Activated T-helper 2 cell treated with anti-CD3 and anti-CD28 coated beads, Interferon-gamma antibody, Interleukin-2, Interleukin-4, amounts not matched to agents 10 μg/mL and 5 μg/mL and 100 μg/mL, durations not matched to agents 14 hours and 24 hours and 36 hours (primary cell): ENCODE measurements around the gene MTHFD2. TPM values are rescaled to one million over a fixed set of nuclear protein-coding genes. Genes with fewer than 3 reads are reported as not detected.
"Not testable (repeated sequence)": the region's sequence is repeated elsewhere in the genome, so short reads cannot be mapped to it uniquely, and the experiment has no call there.

Experiments used
- DNase-seq: peaks from one replicate; pipeline ENCODE4 v3.0.0; 2021; ENCODE audit warnings: low spot score
- H3K27ac Mint-ChIP-seq: one replicate; pipeline ENCODE4 v1.8.0; 2021; ENCODE audit warnings: mixed read lengths
- H3K27me3 Mint-ChIP-seq: one replicate; pipeline ENCODE4 v1.8.0; 2021; ENCODE audit warnings: low read depth, mixed read lengths
- H3K36me3 Mint-ChIP-seq: one replicate; pipeline ENCODE4 v1.8.0; 2021; ENCODE audit warnings: low read depth, mixed read lengths
- H3K4me1 Mint-ChIP-seq: one replicate; pipeline ENCODE4 v1.8.0; 2021; ENCODE audit warnings: low read depth, mixed read lengths
- H3K4me3 Mint-ChIP-seq: one replicate; pipeline ENCODE4 v1.8.0; 2021; ENCODE audit warnings: low read depth, mild to moderate bottlenecking, moderate library complexity, mixed read lengths
- H3K9me3 Mint-ChIP-seq: one replicate; pipeline ENCODE4 v1.8.0; 2021; ENCODE audit warnings: mixed read lengths
- intact Hi-C: fragments of 100-400 bp; cut with micrococcal nuclease; formaldehyde crosslinking; loops from one replicate; pipeline ENCODE4 v1.15.1; 2023
- total RNA-seq: library from RNA; stranded (reverse); gene quantifications from 2 replicates; pipeline ENCODE4 v1.2.3, GENCODE V29; 2022

MTHFD2 gene
- total RNA-seq, 1 donor from 2014 or later = 371 TPM

- H3K9me3 Mint-ChIP-seq = no peaks in the 10 kb centered on the region
- no peaks in the 10 kb centered on the region for H3K27me3 Mint-ChIP-seq
- peaks cover 48% of the 10 kb centered on the region for H3K36me3 Mint-ChIP-seq
- no peak for DNase-seq
- H3K27ac Mint-ChIP-seq = no peak overlapping the region
- intact Hi-C loops = no loop called here
- H3K4me1 Mint-ChIP-seq = peaks cover 7% of the 10 kb centered on the region
- H3K4me3 Mint-ChIP-seq = no peak overlapping the region
These were observed 23.3 kb downstream of the MTHFD2 start for GRCh38 chr2:74221604-74222299.

DNA sequence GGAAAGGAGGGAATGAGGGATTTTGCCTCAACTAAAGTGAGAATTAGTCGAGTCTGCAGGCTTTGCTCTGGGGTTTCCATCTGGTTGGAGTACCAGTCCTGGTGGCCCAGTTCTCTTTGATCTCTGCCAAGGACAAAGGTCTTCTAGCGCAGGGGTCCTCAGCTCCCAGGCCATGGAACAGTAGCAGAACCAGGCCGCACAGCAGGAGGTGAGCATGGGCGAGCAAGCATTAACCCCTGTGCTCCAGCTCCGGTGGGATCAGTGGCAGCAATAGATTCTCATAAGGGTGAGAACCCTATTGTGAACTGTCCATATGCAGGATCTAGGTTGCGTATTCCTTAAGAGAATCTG is 23.9 kb downstream of the MTHFD2 start:
- peaks cover 43% of the 10 kb centered on the region for H3K36me3 Mint-ChIP-seq

DNA sequence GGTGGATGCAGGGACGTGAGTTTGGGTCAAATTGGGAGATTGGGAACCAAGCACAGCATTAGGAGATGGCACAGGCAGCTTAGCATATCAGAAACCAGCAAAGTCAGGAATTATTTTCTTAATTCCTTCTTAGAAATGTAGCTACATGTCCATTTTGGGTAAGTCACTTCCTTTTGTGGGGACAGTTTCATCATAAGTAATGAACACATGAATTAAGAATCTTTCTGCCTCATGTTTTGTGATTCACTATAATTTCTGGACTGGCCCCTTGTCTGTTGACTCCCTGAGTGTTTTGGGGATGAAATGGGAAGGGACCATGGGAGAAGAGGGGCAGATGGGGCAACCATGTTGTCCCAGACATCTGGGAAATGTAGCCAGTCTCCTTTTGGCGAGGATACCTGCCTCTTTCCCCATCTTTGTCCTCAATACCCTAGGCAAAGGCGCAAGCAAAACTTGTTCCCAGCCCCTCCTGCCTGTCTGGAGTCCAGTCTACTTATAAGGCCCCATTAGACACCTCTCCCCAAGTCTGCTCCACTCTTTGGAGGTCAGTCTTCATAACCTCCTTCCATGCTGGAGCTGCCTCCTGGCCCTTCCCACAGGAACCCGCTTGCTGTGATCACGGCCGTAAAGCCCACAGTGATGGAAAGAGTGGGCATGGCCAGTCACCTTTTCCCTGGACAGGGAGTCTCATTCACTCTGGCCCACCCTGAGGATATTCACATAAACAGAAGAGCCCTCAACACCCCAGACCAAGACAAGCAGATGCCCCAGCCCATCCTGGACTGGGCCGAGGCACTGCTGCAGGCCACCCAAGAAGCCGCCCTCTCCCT is 25.7 kb downstream of the MTHFD2 start:
- Mint-ChIP-seq H3K27me3 (no peaks in the 10 kb centered on the region), H3K9me3 (no peaks in the 10 kb centered on the region), H3K36me3 (peaks cover 27% of the 10 kb centered on the region), H3K4me1 (peaks cover 3% of the 10 kb centered on the region), H3K4me3 (no peak overlapping the region), H3K27ac (peak overlapping the region; percentile 56)
- intact Hi-C loops = no loop called here
- no peak for DNase-seq

More for the DNA sequence above, 23.9 kb downstream of the MTHFD2 start:
- H3K4me3 Mint-ChIP-seq = no peak overlapping the region
- no peaks in the 10 kb centered on the region for H3K27me3 Mint-ChIP-seq
- intact Hi-C loops = no loop called here
- H3K4me1 Mint-ChIP-seq = peaks cover 7% of the 10 kb centered on the region
- no peaks in the 10 kb centered on the region for H3K9me3 Mint-ChIP-seq
- DNase-seq = no peak
- H3K27ac Mint-ChIP-seq = no peak overlapping the region

DNA sequence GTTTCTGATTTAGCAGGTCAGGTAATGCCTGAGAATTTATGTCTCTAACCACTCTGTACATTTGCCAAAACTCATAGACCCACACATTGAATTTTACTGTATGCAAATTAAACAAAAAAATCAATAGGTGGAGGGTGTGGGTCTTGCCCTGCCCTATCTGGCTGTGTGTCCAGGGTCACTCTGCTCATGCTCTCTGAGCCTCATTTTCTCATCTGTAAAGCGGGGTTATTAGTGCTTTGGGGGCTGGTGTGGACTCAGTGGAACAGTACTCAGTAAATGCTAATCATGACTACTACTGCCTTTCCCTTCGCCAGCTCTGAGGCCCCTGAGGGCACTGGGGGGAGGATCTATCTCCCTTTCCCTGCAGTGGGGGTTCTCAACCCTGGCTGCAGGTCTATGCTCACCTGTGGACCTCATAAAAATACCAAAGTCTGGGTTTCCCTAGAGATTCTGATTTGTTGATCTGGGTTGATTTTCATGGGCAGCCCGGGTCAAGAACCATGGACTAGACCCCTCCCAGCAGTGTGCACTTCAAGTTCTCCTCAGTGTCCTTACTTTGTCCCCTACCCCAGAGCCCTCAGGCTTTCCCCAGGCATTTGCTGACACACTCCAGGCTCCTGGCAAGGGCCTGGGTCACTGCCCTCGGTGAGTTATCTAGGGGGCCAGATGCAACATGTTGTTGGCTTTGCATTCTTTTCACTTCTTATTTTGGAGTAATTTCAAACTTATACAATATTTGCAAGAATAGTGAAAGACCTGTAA is 27.5 kb downstream of the MTHFD2 start:
- intact Hi-C loops = no loop called here
- H3K36me3 Mint-ChIP-seq = peaks cover 16% of the 10 kb centered on the region
- DNase-seq = no peak
- H3K9me3 Mint-ChIP-seq = no peaks in the 10 kb centered on the region
- H3K27me3 Mint-ChIP-seq = no peaks in the 10 kb centered on the region
- no peak overlapping the region for H3K4me3 Mint-ChIP-seq
- peak overlapping the region; percentile 45 for H3K27ac Mint-ChIP-seq
- peaks cover 3% of the 10 kb centered on the region for H3K4me1 Mint-ChIP-seq

DNA sequence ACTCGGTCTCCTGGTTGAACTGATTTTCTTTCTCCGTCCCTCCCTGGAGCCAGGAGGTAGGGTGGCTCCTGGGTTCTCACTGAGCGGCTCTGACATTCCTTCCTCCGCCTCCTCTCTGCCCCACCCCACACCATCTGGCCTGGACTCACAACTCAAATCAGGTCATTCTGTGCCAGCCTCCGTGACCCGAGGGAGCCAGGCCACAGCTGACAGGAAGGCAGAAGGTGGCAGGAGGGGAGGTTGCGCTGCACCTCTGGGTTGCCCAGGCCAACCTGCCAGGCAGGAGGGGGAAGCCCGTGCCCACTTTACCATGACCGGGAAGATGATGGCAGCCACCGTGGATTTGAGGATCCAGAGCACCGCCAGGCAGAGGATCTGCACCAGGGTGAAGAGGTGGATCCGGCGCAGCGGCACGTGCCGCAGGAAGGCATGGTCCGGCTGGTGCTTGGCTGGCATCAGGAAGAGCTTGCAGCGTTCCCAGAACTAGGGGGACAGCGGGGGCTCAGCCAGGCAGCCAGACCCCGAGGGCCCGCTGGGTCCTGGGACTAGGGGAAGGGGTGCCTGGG is 28.3 kb downstream of the MTHFD2 start:
- peaks cover 3% of the 10 kb centered on the region for H3K4me1 Mint-ChIP-seq
- H3K9me3 Mint-ChIP-seq = no peaks in the 10 kb centered on the region
- no peak for DNase-seq
- H3K36me3 Mint-ChIP-seq = peaks cover 9% of the 10 kb centered on the region
- H3K4me3 Mint-ChIP-seq = no peak overlapping the region
- H3K27ac Mint-ChIP-seq = no peak overlapping the region
- H3K27me3 Mint-ChIP-seq = no peaks in the 10 kb centered on the region
- intact Hi-C loops = no loop called here

DNA sequence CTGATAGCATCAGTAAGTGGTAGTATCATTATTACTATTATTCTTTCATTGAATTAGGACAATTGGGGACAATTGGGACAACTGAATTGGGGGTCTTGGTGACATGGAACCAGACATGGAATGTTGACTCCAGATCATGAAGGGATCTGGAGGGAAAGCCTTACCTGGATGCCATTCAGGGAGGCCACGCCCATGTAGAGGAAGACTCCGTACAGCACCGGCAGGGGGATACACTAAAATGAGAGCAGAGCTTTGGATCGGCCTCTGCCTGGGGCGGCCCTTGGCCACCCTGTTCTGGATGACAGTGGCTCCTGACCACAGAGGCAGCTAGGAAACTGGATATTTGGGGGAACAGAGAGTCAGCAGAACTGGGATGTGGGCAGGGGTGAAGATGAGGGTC is 29.2 kb downstream of the MTHFD2 start:
- Mint-ChIP-seq H3K9me3 (no peaks in the 10 kb centered on the region), H3K27ac (no peak overlapping the region), H3K4me1 (peaks cover 1% of the 10 kb centered on the region), H3K27me3 (no peaks in the 10 kb centered on the region), H3K4me3 (no peak overlapping the region), H3K36me3 (peaks cover 5% of the 10 kb centered on the region)
- intact Hi-C loops = no loop called here
- DNase-seq = no peak

GRCh38 chr2:74228772-74229171 is 30.4 kb downstream of the MTHFD2 start:
- peaks cover 3% of the 10 kb centered on the region for H3K36me3 Mint-ChIP-seq
- no peaks in the 10 kb centered on the region for H3K9me3 Mint-ChIP-seq
- no peaks in the 10 kb centered on the region for H3K4me1 Mint-ChIP-seq
- intact Hi-C loops = no loop called here
- no peak overlapping the region for H3K4me3 Mint-ChIP-seq
- H3K27me3 Mint-ChIP-seq = no peaks in the 10 kb centered on the region
- DNase-seq = no peak
- H3K27ac Mint-ChIP-seq = no peak overlapping the region

DNA sequence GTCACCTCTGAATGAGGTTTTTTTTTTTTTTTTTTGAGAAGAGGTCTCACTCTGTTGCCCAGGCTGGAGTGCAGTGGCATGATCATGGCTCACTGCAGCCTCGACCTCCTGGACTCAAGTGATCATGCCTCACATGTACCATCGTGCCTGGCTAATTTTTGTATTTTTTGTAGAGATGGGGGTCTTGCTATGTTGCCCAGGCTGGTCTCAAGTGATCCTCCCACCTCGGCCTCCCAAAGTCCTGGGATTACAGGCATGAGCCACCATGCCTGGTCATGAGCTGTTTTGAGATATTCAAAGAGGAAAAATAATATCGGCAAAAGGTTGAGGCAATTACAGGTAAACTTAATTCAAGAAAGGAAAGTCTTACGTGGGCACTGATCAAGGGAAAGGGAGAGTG is 31.4 kb downstream of the MTHFD2 start:
- H3K27me3 Mint-ChIP-seq, DNase-seq, H3K4me1 Mint-ChIP-seq, intact Hi-C loops, H3K27ac Mint-ChIP-seq, H3K4me3 Mint-ChIP-seq, H3K9me3 Mint-ChIP-seq, H3K36me3 Mint-ChIP-seq: not testable (repeated sequence)

DNA sequence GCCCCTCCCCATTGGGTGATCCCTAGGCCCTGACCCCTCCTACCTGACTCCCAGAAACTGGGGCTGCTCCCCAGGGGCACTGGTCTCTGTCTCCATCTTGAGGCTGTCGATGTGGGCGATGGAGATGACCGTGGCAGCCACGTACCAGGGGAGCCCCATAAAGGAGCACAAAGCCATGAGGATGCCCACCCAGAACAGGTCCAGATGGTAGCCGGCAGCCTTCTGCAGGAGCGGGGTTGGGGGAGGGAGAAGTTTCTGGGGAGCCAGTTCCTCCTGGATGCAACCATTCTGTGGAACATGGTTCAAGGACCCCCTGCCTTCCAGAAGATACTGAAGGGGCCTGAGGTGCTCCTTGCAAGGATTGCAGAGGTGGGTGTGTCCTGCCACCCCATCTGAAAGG is 34.0 kb downstream of the MTHFD2 start:
- Mint-ChIP-seq H3K4me3 (no peak overlapping the region), H3K27ac (no peak overlapping the region), H3K27me3 (no peaks in the 10 kb centered on the region), H3K4me1 (peaks cover 5% of the 10 kb centered on the region), H3K9me3 (no peaks in the 10 kb centered on the region), H3K36me3 (no peaks in the 10 kb centered on the region)
- intact Hi-C loops = no loop called here
- DNase-seq = no peak

GRCh38 chr2:74233648-74234047 is 35.2 kb downstream of the MTHFD2 start:
- Mint-ChIP-seq H3K4me1 (peaks cover 5% of the 10 kb centered on the region), H3K27ac (no peak overlapping the region), H3K36me3 (no peaks in the 10 kb centered on the region), H3K27me3 (peaks cover 2% of the 10 kb centered on the region), H3K9me3 (no peaks in the 10 kb centered on the region), H3K4me3 (no peak overlapping the region)
- intact Hi-C loops = no loop called here
- no peak for DNase-seq

DNA sequence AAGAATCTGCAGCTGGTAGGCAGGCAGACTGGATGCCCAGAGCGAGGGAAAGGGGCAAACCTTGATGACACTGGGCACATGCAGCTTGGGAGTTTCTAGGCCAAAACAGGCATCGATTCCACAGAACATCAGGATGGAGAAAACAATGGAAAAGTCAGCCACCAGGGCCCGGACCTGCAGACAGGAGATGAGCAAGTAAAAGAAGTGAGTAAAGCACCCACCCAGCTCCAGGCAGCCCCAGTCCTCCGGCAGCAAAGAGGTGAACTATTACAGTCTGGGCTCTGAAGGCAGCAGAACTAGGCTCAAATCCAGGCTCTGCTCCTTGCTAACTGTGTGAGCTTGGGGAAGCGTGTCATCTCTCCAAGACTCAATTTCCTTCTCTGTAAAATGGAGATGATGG is 36.6 kb downstream of the MTHFD2 start:
- intact Hi-C loops = no loop called here
- Mint-ChIP-seq H3K27ac (no peak overlapping the region), H3K9me3 (no peaks in the 10 kb centered on the region), H3K4me3 (no peak overlapping the region), H3K4me1 (peaks cover 7% of the 10 kb centered on the region), H3K36me3 (no peaks in the 10 kb centered on the region), H3K27me3 (peaks cover 5% of the 10 kb centered on the region)
- DNase-seq = no peak

GRCh38 chr2:74238879-74239278 is 40.5 kb downstream of the MTHFD2 start:
- Mint-ChIP-seq H3K27ac (no peak overlapping the region), H3K27me3 (peaks cover 5% of the 10 kb centered on the region), H3K4me1 (peaks cover 7% of the 10 kb centered on the region), H3K36me3 (no peaks in the 10 kb centered on the region), H3K4me3 (no peak overlapping the region), H3K9me3 (no peaks in the 10 kb centered on the region)
- no peak for DNase-seq
- intact Hi-C loops = no loop called here
